Immature natural killer cell (primary cell): Measurements from ENCODE around the gene STYX. TPM values are rescaled to one million over a fixed set of nuclear protein-coding genes. Genes with fewer than 3 reads are reported as not detected.
A peak's percentile ranks its signal among the peaks of the same experiment; 100 is the strongest.
"Not testable (repeated sequence)": the region's sequence is repeated elsewhere in the genome, so short reads cannot be mapped to it uniquely, and the experiment has no call there.

Source experiments
- DNase-seq, 3 donors: peaks; one replicate each; pipeline ENCODE4 v3.0.0; 2022; ENCODE audit warnings: mixed read lengths in 1 of 3
- H3K27ac Mint-ChIP-seq, 6 donors: one replicate each; pipeline ENCODE4 v1.8.0; 2020; ENCODE audit warnings: mixed read lengths in 6 of 6, mild to moderate bottlenecking in 5 of 6, inconsistent platforms in 4 of 6, moderate library complexity in 3 of 6
- H3K27me3 Mint-ChIP-seq, 3 donors: one replicate each; pipeline ENCODE4 v1.8.0; 2020 to 2021; ENCODE audit warnings: low read depth in 3 of 3, mild to moderate bottlenecking in 3 of 3, mixed read lengths in 3 of 3, moderate library complexity in 3 of 3, inconsistent platforms in 1 of 3
- H3K36me3 Mint-ChIP-seq, 3 donors: one replicate each; pipeline ENCODE4 v1.8.0; 2020; ENCODE audit warnings: mixed read lengths in 3 of 3, inconsistent platforms in 2 of 3, mild to moderate bottlenecking in 2 of 3
- H3K4me1 Mint-ChIP-seq, 2 donors: one replicate each; pipeline ENCODE4 v1.8.0; 2020; ENCODE audit warnings: inconsistent platforms in 2 of 2, mild to moderate bottlenecking in 2 of 2, mixed read lengths in 2 of 2, moderate library complexity in 1 of 2
- H3K4me3 Mint-ChIP-seq, 5 donors: one replicate each; pipeline ENCODE4 v1.8.0; 2020; ENCODE audit warnings: mild to moderate bottlenecking in 5 of 5, mixed read lengths in 5 of 5, inconsistent platforms in 3 of 5, moderate library complexity in 3 of 5
- H3K9me3 Mint-ChIP-seq, 6 donors: one replicate each; pipeline ENCODE4 v1.8.0; 2020; ENCODE audit warnings: mild to moderate bottlenecking in 6 of 6, mixed read lengths in 6 of 6, inconsistent platforms in 4 of 6, moderate library complexity in 3 of 6
- polyA plus RNA-seq, 3 donors: library from polyadenylated mRNA; unstranded; fragments of 300-500 nt; fragmentation: Illumina TruSeq; gene quantifications; one replicate each; pipeline ENCODE4 v1.2.3, GENCODE V29; 2021

Gene STYX
- polyA plus RNA-seq, 3 donors from 2014 or later: 10.6 to 14.8 (median 12.4) TPM

GRCh38 chr14:52738409-52738808, 8.4 kb downstream of the STYX start:
- Mint-ChIP-seq H3K36me3 (peaks cover 6 to 22% (median 14%) of the 10 kb centered on the region in 3 donors), H3K4me1 (peaks cover 44 to 87% of the 10 kb centered on the region in 2 donors), H3K9me3 (no peaks in the 10 kb centered on the region), H3K4me3 (no peak overlapping the region), H3K27ac (peak overlapping the region in 4 of 6 donors; percentile 13 to 84 (median 67)), H3K27me3 (no peaks in the 10 kb centered on the region)
- no peak for DNase-seq

GRCh38 chr14:52740751-52741150, 10.8 kb downstream of the STYX start:
- Mint-ChIP-seq H3K27me3 (no peaks in the 10 kb centered on the region), H3K4me1 (peaks cover 46 to 78% of the 10 kb centered on the region in 2 donors), H3K9me3 (no peaks in the 10 kb centered on the region), H3K4me3 (no peak overlapping the region), H3K27ac (peak overlapping the region; percentile 59 to 92 (median 76)), H3K36me3 (peaks cover 3 to 18% (median 13%) of the 10 kb centered on the region in 3 donors)
- no peak for DNase-seq

GRCh38 chr14:52741865-52742264, 11.9 kb downstream of the STYX start:
- Mint-ChIP-seq H3K36me3 (peaks cover 9 to 21% (median 18%) of the 10 kb centered on the region in 3 donors), H3K4me1 (peaks cover 42 to 67% of the 10 kb centered on the region in 2 donors), H3K27me3 (no peaks in the 10 kb centered on the region), H3K27ac (peak overlapping the region; percentile 86 to 94 (median 92)), H3K9me3 (no peaks in the 10 kb centered on the region), H3K4me3 (peak overlapping the region; percentile 62 to 85 (median 75))
- peak in 2 of 3 donors; percentile 5 to 8 for DNase-seq

GRCh38 chr14:52748647-52749292, 18.8 kb downstream of the STYX start:
- Mint-ChIP-seq H3K27me3 (no peaks in the 10 kb centered on the region), H3K4me1 (peaks cover 8 to 9% of the 10 kb centered on the region in 2 donors), H3K27ac (peak overlapping the region in 2 of 6 donors; percentile 6 to 29), H3K4me3 (no peak overlapping the region), H3K36me3 (peaks cover 7 to 33% (median 23%) of the 10 kb centered on the region in 3 donors), H3K9me3 (no peaks in the 10 kb centered on the region)
- DNase-seq: no peak

GRCh38 chr14:52755607-52756316, 25.8 kb downstream of the STYX start:
- Mint-ChIP-seq H3K4me3 (no peak overlapping the region), H3K27me3 (no peaks in the 10 kb centered on the region), H3K27ac (no peak overlapping the region), H3K9me3 (no peaks in the 10 kb centered on the region), H3K36me3 (peaks cover 4 to 7% (median 5%) of the 10 kb centered on the region in 3 donors), H3K4me1 (no peaks in the 10 kb centered on the region)
- DNase-seq: no peak

- Mint-ChIP-seq H3K9me3 (no peaks in the 10 kb centered on the region), H3K27ac (no peak overlapping the region), H3K4me3 (no peak overlapping the region), H3K4me1 (peaks cover 12 to 20% of the 10 kb centered on the region in 2 donors), H3K36me3 (peaks cover 8 to 15% (median 9%) of the 10 kb centered on the region in 3 donors), H3K27me3 (no peaks in the 10 kb centered on the region)
- DNase-seq: no peak
These were observed 29.2 kb downstream of the STYX start for GRCh38 chr14:52759145-52759544.

GRCh38 chr14:52762923-52763322, 33.0 kb downstream of the STYX start:
- Mint-ChIP-seq H3K36me3 (peaks cover 15 to 18% (median 17%) of the 10 kb centered on the region in 3 donors), H3K4me1 (peaks cover 14 to 24% of the 10 kb centered on the region in 2 donors), H3K27ac (peak overlapping the region; percentile 77 to 91 (median 80)), H3K4me3 (peak overlapping the region; percentile 8 to 89 (median 63))
- not testable (repeated sequence) for H3K9me3 Mint-ChIP-seq, H3K27me3 Mint-ChIP-seq, DNase-seq

DNA sequence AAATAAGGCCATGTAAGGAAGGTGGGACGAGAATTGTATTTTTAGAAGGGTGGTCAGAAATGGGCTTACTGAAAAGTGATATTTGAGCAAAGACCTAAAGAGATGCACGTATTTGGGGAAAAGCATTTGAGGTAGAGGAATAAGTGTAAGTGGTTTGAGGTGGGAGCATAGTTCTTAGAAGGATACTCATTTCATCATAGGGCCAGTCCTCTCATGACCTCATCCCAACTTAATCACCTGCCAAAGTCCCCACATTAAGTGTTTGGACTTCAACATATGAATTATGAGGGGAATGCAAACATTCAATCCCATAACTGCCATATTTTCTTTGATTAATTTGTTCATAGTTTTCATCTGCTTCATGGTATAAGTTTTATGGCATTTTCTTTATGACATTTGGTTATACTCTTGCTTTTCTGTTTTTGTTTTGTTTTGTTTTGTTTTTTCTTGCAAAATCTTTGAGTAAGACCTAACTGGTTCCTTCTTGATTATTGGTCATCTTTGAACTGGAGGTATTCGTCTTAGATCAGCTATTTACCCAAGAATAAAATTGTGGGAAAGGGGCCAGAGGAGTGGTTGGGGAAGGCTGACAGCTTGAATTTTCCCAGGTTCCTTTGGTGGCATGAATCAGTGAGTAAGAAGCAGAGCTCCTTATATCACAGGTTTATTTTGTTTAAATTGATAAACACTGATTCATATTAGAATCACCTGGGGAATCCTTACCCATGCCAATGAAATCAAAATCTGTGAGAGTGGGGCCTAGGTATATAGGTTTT, 37.3 kb downstream of the STYX start:
- H3K9me3 Mint-ChIP-seq: no peaks in the 10 kb centered on the region
- peaks cover 14 to 22% of the 10 kb centered on the region in 2 donors for H3K4me1 Mint-ChIP-seq
- H3K27ac Mint-ChIP-seq: peak overlapping the region in 1 of 6 donors; percentile 43
- peaks cover 32 to 40% (median 38%) of the 10 kb centered on the region in 3 donors for H3K36me3 Mint-ChIP-seq
- DNase-seq: no peak
- H3K4me3 Mint-ChIP-seq: no peak overlapping the region
- no peaks in the 10 kb centered on the region for H3K27me3 Mint-ChIP-seq

DNA sequence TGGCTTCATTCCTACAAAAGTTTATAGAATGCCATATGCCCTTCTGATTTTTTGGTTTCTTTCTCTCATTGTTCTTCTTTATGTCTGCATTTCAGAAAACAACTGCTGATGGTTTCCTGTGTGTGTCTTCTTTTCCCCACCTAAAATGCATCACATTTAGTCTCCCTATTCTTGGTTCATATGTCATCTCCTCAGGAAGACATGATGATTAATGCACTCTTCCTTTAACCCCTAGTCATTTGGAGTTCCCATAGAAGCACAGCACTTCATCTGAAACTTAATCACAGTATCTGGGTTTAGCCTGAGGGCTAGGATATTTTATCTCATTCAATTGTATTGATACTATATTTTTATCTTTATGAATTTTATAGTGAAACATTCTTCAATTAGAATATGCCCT, 39.9 kb downstream of the STYX start:
- Mint-ChIP-seq H3K27ac (peak overlapping the region in 1 of 6 donors; percentile 51), H3K4me3 (no peak overlapping the region), H3K27me3 (no peaks in the 10 kb centered on the region), H3K9me3 (no peaks in the 10 kb centered on the region), H3K4me1 (peaks cover 0 to 2% of the 10 kb centered on the region in 2 donors), H3K36me3 (peaks cover 31 to 40% (median 31%) of the 10 kb centered on the region in 3 donors)
- no peak for DNase-seq

DNA sequence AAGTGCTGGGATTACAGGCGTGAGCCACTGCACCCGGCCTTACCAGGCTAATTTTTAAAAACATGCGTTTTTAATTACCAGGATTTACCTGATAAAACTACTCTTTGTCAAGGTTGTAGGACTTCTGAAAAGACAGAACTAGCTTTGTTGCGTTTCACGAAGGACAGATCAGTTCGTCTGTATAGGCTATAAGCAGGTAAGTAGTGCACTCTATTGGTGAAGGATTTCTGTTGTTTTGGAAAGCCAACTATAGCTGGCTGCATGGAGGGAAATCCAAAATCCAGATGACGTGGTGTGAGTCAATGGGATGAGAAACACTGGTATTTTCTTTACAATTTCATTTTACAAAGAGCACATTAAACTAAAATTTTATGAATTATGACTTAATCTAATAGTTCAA, 46.9 kb downstream of the STYX start:
- Mint-ChIP-seq H3K27me3 (peaks cover 0 to 2% (median 0%) of the 10 kb centered on the region in 3 donors), H3K4me1 (no peaks in the 10 kb centered on the region), H3K9me3 (no peaks in the 10 kb centered on the region), H3K36me3 (peaks cover 9 to 18% (median 10%) of the 10 kb centered on the region in 3 donors), H3K27ac (no peak overlapping the region), H3K4me3 (no peak overlapping the region)
- no peak for DNase-seq

GRCh38 chr14:52778702-52779101, 48.7 kb downstream of the STYX start:
- no peak for DNase-seq
- Mint-ChIP-seq H3K36me3 (peaks cover 4 to 13% (median 6%) of the 10 kb centered on the region in 3 donors), H3K27me3 (peaks cover 0 to 2% (median 0%) of the 10 kb centered on the region in 3 donors), H3K27ac (no peak overlapping the region), H3K4me3 (no peak overlapping the region), H3K9me3 (no peaks in the 10 kb centered on the region), H3K4me1 (no peaks in the 10 kb centered on the region)

GRCh38 chr14:52780893-52781292, 50.9 kb downstream of the STYX start:
- H3K27ac Mint-ChIP-seq: peak overlapping the region in 2 of 6 donors; percentile 32 to 69
- no peaks in the 10 kb centered on the region for H3K9me3 Mint-ChIP-seq
- no peak for DNase-seq
- H3K27me3 Mint-ChIP-seq: no peaks in the 10 kb centered on the region
- peaks cover 0 to 8% (median 4%) of the 10 kb centered on the region in 3 donors for H3K36me3 Mint-ChIP-seq
- H3K4me1 Mint-ChIP-seq: no peaks in the 10 kb centered on the region
- no peak overlapping the region for H3K4me3 Mint-ChIP-seq

DNA sequence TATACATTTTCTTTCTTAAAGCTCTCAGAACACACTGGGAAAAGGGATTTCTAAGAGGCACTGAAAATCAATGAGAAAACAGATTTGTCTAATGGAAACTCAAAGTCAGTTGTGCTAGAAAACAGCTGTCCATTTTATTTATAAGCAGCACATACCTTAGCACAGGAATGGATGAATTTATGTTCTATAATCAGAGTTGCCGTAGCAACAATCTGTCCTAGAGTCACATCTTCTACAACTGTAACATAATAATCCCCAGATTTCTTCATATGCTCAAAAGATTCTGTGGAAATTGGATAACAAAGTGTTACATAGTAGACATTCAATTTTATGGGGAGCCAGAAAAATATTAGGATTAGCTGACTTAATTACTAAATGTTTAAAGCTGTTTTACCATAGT, 51.7 kb downstream of the STYX start:
- H3K4me1 Mint-ChIP-seq: no peaks in the 10 kb centered on the region
- H3K36me3 Mint-ChIP-seq: peaks cover 0 to 8% (median 4%) of the 10 kb centered on the region in 3 donors
- H3K27ac Mint-ChIP-seq: no peak overlapping the region
- no peaks in the 10 kb centered on the region for H3K27me3 Mint-ChIP-seq
- H3K4me3 Mint-ChIP-seq: no peak overlapping the region
- no peaks in the 10 kb centered on the region for H3K9me3 Mint-ChIP-seq
- DNase-seq: no peak
